Measurements from ENCODE around the gene PITPNM1. TPM values are rescaled to one million over a fixed set of nuclear protein-coding genes. Genes with fewer than 3 reads are reported as not detected.
"Not testable (repeated sequence)": the region's sequence is repeated elsewhere in the genome, so short reads cannot be mapped to it uniquely, and the experiment has no call there.

PITPNM1 gene
- total and polyA plus RNA-seq, 4 donors: 34.0 to 118 (median 74.7) TPM

- peaks cover 5% of the 10 kb centered on the region for H3K4me1 ChIP-seq (ENCODE audit: control insufficient read depth, insufficient read depth, low read length)
- H3K27ac ChIP-seq (ENCODE audit: low read depth, low read length): no peak overlapping the region
- DNase-seq (ENCODE audit: low read depth in 4 of 6, low spot score in 6 of 6): no peak
Observed at GRCh38 chr11:67491276-67492068, 13.7 kb downstream of the PITPNM1 start.

DNA sequence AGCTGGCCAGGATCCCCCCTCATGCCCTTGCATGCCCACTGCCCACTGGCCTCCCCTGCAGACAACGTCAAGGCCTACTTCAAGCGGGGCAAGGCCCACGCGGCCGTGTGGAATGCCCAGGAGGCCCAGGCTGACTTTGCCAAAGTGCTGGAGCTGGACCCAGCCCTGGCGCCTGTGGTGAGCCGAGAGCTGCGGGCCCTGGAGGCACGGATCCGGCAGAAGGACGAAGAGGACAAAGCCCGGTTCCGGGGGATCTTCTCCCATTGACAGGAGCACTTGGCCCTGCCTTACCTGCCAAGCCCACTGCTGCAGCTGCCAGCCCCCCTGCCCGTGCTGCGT, 14.5 kb downstream of the PITPNM1 start:
- 65% methylated on average over 13 of the region's 15 CpGs for WGBS (ENCODE audit: insufficient coverage)

More at GRCh38 chr11:67491276-67492068, 13.7 kb downstream of the PITPNM1 start:
- 81% methylated on average over 15 of the region's 24 CpGs for WGBS (ENCODE audit: insufficient coverage)
- Histone ChIP-seq H3K4me3 (ENCODE audit: low read depth, low read length) (no peak overlapping the region), H3K9me3 (ENCODE audit: control insufficient read depth, insufficient read depth, low read length) (no peaks in the 10 kb centered on the region), H3K27me3 (ENCODE audit: control insufficient read depth, insufficient read depth, low read length) (no peaks in the 10 kb centered on the region), H3K36me3 (ENCODE audit: control insufficient read depth, insufficient read depth, low read length) (peaks cover 99% of the 10 kb centered on the region)

DNA sequence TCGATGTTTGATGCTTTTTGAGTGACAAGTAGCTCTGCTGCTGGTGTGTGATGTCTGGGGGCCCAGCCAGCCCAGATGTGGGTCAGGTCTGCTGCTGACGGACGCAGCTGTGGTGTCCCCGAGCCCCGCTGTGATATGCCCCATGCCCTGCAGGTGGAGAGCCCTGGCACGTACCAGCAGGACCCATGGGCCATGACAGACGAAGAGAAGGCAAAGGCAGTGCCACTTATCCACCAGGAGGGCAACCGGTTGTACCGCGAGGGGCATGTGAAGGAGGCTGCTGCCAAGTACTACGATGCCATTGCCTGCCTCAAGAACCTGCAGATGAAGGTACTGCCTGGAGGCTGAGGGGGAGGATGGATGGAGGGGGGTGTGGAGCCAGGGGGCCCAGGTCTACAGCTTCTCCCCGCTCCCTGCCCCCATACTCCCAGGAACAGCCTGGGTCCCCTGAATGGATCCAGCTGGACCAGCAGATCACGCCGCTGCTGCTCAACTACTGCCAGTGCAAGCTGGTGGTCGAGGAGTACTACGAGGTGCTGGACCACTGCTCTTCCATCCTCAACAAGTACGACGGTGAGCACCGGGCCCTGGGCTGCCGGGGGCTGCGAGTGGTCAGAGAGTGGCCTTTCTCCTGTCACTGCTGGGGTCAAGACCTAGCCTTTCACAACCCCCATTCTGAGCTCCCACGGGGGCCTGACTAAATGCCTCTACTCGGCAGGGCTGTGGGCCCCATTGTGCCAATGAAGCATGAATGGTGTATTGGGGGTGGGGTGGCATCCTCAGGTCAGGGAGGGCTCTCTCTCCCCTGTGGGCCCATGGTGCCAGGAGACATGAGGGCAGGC, 15.1 kb downstream of the PITPNM1 start:
- H3K27ac ChIP-seq (ENCODE audit: low read depth, low read length): no peak overlapping the region
- peaks cover 88% of the 10 kb centered on the region for H3K36me3 ChIP-seq (ENCODE audit: control insufficient read depth, insufficient read depth, low read length)
- no peak overlapping the region for H3K4me3 ChIP-seq (ENCODE audit: low read depth, low read length)
- no peaks in the 10 kb centered on the region for H3K27me3 ChIP-seq (ENCODE audit: control insufficient read depth, insufficient read depth, low read length)
- DNase-seq (ENCODE audit: low read depth in 4 of 6, low spot score in 6 of 6): no peak
- no peaks in the 10 kb centered on the region for H3K9me3 ChIP-seq (ENCODE audit: control insufficient read depth, insufficient read depth, low read length)
- WGBS (ENCODE audit: insufficient coverage): 84% methylated on average over 17 of the region's 23 CpGs
- peaks cover 6% of the 10 kb centered on the region for H3K4me1 ChIP-seq (ENCODE audit: control insufficient read depth, insufficient read depth, low read length)

More for the DNA sequence above, 14.5 kb downstream of the PITPNM1 start:
- Histone ChIP-seq H3K36me3 (ENCODE audit: control insufficient read depth, insufficient read depth, low read length) (peaks cover 94% of the 10 kb centered on the region), H3K4me3 (ENCODE audit: low read depth, low read length) (no peak overlapping the region), H3K27me3 (ENCODE audit: control insufficient read depth, insufficient read depth, low read length) (no peaks in the 10 kb centered on the region), H3K9me3 (ENCODE audit: control insufficient read depth, insufficient read depth, low read length) (no peaks in the 10 kb centered on the region), H3K27ac (ENCODE audit: low read depth, low read length) (no peak overlapping the region), H3K4me1 (ENCODE audit: control insufficient read depth, insufficient read depth, low read length) (peaks cover 5% of the 10 kb centered on the region)
- DNase-seq (ENCODE audit: low read depth in 4 of 6, low spot score in 6 of 6): no peak

DNA sequence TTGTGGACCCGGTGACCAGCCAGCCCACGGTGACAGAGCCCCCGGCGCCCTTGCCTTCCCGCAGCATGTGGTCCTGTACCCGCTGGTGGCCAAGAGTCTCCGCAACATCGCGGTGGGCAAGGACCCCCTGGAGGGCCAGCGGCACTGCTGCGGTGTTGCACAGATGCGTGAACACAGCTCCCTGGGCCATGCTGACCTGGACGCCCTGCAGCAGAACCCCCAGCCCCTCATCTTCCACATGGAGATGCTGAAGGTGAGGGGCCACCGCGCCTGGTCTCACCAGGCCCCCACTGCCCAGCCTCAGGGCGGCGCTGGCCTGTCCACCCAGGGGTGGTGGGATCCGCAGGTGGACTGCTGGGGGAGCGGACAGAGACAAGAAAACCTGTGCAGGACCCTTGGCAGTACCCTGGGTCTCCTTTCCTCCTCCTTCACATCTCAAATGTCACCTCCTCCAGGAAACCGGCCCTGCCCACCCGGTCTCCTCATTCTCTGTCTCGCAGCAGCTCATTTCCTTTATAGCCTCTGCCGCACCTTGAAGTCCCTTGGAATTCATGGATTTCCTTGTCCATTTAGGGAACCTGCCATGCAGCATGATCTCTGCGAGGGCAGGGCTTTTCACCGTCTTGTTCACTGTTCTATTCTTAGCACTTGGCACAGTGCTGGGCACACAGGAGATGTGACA, 15.8 kb downstream of the PITPNM1 start:
- Histone ChIP-seq H3K9me3 (ENCODE audit: control insufficient read depth, insufficient read depth, low read length) (no peaks in the 10 kb centered on the region), H3K4me3 (ENCODE audit: low read depth, low read length) (no peak overlapping the region), H3K27ac (ENCODE audit: low read depth, low read length) (no peak overlapping the region), H3K36me3 (ENCODE audit: control insufficient read depth, insufficient read depth, low read length) (peaks cover 85% of the 10 kb centered on the region), H3K27me3 (ENCODE audit: control insufficient read depth, insufficient read depth, low read length) (no peaks in the 10 kb centered on the region), H3K4me1 (ENCODE audit: control insufficient read depth, insufficient read depth, low read length) (peaks cover 13% of the 10 kb centered on the region)
- 83% methylated on average over 23 of the region's 25 CpGs for WGBS (ENCODE audit: insufficient coverage)
- no peak for DNase-seq (ENCODE audit: low read depth in 4 of 6, low spot score in 6 of 6)

GRCh38 chr11:67486481-67487195, 18.5 kb downstream of the PITPNM1 start:
- Histone ChIP-seq H3K9me3 (ENCODE audit: control insufficient read depth, insufficient read depth, low read length) (peaks cover 2% of the 10 kb centered on the region), H3K4me1 (ENCODE audit: control insufficient read depth, insufficient read depth, low read length) (peaks cover 32% of the 10 kb centered on the region), H3K27me3 (ENCODE audit: control insufficient read depth, insufficient read depth, low read length) (no peaks in the 10 kb centered on the region), H3K4me3 (ENCODE audit: low read depth, low read length) (no peak overlapping the region), H3K36me3 (ENCODE audit: control insufficient read depth, insufficient read depth, low read length) (peaks cover 58% of the 10 kb centered on the region), H3K27ac (ENCODE audit: low read depth, low read length) (no peak overlapping the region)
- WGBS (ENCODE audit: insufficient coverage): 97% methylated on average over 16 of the region's 20 CpGs
- no peak for DNase-seq (ENCODE audit: low read depth in 4 of 6, low spot score in 6 of 6)

- not testable (repeated sequence) for H3K9me3 ChIP-seq (ENCODE audit: control insufficient read depth, insufficient read depth, low read length); H3K27me3 ChIP-seq (ENCODE audit: control insufficient read depth, insufficient read depth, low read length); H3K27ac ChIP-seq (ENCODE audit: low read depth, low read length); H3K4me3 ChIP-seq (ENCODE audit: low read depth, low read length); DNase-seq (ENCODE audit: low read depth in 4 of 6, low spot score in 6 of 6)
- Histone ChIP-seq H3K4me1 (ENCODE audit: control insufficient read depth, insufficient read depth, low read length) (peaks cover 32% of the 10 kb centered on the region), H3K36me3 (ENCODE audit: control insufficient read depth, insufficient read depth, low read length) (peaks cover 51% of the 10 kb centered on the region)
- 94% methylated on average over 5 of the region's 7 CpGs for WGBS (ENCODE audit: insufficient coverage)
Observed at GRCh38 chr11:67485873-67486361, 19.2 kb downstream of the PITPNM1 start.

DNA sequence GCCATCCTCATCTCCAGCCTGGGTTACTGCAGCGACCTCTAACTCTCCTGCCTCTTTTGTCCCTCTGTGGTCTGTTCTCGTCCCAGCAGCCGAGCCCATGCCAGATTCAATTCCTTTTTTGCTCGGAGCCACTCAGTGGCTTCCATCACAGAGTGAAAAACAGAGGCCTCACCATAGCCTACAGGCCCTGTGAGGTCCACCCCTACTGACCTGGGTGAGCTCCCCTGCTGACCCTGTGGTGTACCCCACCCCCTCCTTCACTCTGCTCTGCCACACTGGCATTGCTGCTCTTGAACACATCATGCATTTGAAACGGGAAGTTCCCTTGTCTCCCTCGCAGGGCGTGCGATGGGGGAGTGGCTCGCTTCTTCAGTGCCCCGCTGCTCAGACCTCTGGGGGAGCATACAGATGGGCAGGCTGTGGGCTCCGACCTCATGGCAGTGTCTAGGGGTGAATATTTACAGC, 20.3 kb downstream of the PITPNM1 start:
- Histone ChIP-seq H3K4me1 (ENCODE audit: control insufficient read depth, insufficient read depth, low read length) (peaks cover 27% of the 10 kb centered on the region), H3K27me3 (ENCODE audit: control insufficient read depth, insufficient read depth, low read length) (no peaks in the 10 kb centered on the region), H3K27ac (ENCODE audit: low read depth, low read length) (peak overlapping the region; percentile 71), H3K9me3 (ENCODE audit: control insufficient read depth, insufficient read depth, low read length) (peaks cover 2% of the 10 kb centered on the region), H3K4me3 (ENCODE audit: low read depth, low read length) (peak overlapping the region; percentile 9), H3K36me3 (ENCODE audit: control insufficient read depth, insufficient read depth, low read length) (peaks cover 40% of the 10 kb centered on the region)
- 58% methylated on average over 4 of the region's 11 CpGs for WGBS (ENCODE audit: insufficient coverage)
- DNase-seq (ENCODE audit: low read depth in 4 of 6, low spot score in 6 of 6): no peak

DNA sequence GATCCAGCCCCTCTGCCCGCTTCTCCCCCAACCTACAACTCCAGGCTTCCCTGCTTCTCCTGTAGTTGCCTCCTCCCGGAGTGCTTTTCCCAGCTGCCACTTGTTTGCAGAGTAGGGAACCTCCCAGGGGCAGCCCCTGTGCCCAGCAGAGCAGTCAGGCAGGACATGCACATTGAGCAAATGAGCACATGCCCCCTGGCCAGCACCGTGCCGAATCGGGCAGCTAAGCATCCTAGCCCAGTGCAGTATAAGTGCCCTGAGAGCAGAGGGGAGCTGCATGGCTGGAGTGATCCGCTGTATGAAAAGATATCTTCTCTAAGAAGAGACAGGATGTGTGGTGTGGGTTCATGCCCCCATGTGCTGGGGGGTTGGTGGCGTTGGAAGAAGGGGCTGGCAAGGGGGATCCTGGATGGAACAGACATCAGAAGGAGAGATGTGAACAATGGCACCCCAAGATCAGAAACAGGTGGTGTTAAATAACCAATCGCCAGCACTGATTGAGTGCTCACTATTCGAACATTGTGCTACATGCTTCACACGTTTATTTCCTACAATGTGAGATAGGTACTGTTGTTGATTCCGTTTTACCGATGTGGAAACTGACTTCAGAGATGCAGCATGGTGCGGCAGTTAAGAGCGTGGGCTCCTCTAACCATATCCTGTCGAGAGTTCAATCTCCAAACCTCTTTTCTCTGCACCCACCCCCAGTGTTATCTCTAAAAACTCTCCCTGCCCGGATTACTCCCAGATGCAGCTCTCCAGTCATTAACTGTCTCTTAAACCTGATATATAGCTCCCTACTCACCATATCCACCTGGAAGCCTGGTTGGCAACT, 21.1 kb downstream of the PITPNM1 start:
- Histone ChIP-seq H3K36me3 (ENCODE audit: control insufficient read depth, insufficient read depth, low read length) (peaks cover 32% of the 10 kb centered on the region), H3K27me3 (ENCODE audit: control insufficient read depth, insufficient read depth, low read length) (no peaks in the 10 kb centered on the region), H3K9me3 (ENCODE audit: control insufficient read depth, insufficient read depth, low read length) (peaks cover 2% of the 10 kb centered on the region), H3K4me3 (ENCODE audit: low read depth, low read length) (peak overlapping the region; percentile 85), H3K27ac (ENCODE audit: low read depth, low read length) (peak overlapping the region; percentile 95), H3K4me1 (ENCODE audit: control insufficient read depth, insufficient read depth, low read length) (peaks cover 27% of the 10 kb centered on the region)
- WGBS (ENCODE audit: insufficient coverage): 92% methylated on average over 15 of the region's 16 CpGs
- DNase-seq (ENCODE audit: low read depth in 4 of 6, low spot score in 6 of 6): no peak

All from spinal cord (tissue), 10 donors.